Spinal cord (tissue), 10 donors: ENCODE data around the gene ARSI. TPM values are rescaled to one million over a fixed set of nuclear protein-coding genes. Genes with fewer than 3 reads are reported as not detected.

Source experiments
- DNase-seq, 6 donors: peaks; one replicate each; pipeline versions ENCODE4 v3.0.0 to v3.0.0-alpha.2; 2013 to 2015; ENCODE audit warnings: low spot score in 6 of 6, low read depth in 4 of 6
- H3K27ac ChIP-seq: one replicate; pipeline ENCODE4 v1.5.1; 2013; ENCODE audit warnings: low read depth, low read length, control low read depth
- H3K27me3 ChIP-seq: one replicate; pipeline ENCODE4 v1.6.1; 2013; ENCODE audit warnings: low read length; ENCODE audit not compliant: control insufficient read depth, insufficient read depth
- H3K36me3 ChIP-seq: one replicate; pipeline ENCODE4 v1.6.1; 2013; ENCODE audit warnings: low read length; ENCODE audit not compliant: control insufficient read depth, insufficient read depth
- H3K4me1 ChIP-seq: one replicate; pipeline ENCODE4 v1.6.1; 2013; ENCODE audit warnings: low read length; ENCODE audit not compliant: control insufficient read depth, insufficient read depth
- H3K4me3 ChIP-seq: one replicate; pipeline ENCODE4 v1.5.1; 2013; ENCODE audit warnings: low read depth, low read length, control low read depth
- H3K9me3 ChIP-seq: one replicate; pipeline ENCODE4 v1.6.1; 2013; ENCODE audit warnings: low read length; ENCODE audit not compliant: control insufficient read depth, insufficient read depth
- WGBS: methylation state at CpG from one replicate; pipeline ENCODE4 v1.1.5; 2013; ENCODE audit warnings: missing lambda C conversion rate; ENCODE audit not compliant: insufficient coverage; 5-methylcytosine and 5-hydroxymethylcytosine counted together
- polyA plus RNA-seq, 2 donors: library from polyadenylated mRNA; unstranded; fragments of 120-200 nt; gene quantifications; one replicate each; pipeline ENCODE4 v1.2.1, GENCODE V29; 2013; ENCODE audit not compliant: insufficient read length in 2 of 2
- total RNA-seq, 2 donors: library from RNA; depleted of rRNA in 1 of 2; stranded (reverse); fragments of 120-200 nt in 1 of 2; fragments of >200 nt in 1 of 2; gene quantifications; one replicate each; pipeline versions ENCODE4 v1.2.3 to v1.2.4, GENCODE V29; 2013 to 2014
- donor health status: healthy.

The ARSI gene
- total and polyA plus RNA-seq, 4 donors, result 1.3 to 17.5 (median 5.2) TPM

DNA sequence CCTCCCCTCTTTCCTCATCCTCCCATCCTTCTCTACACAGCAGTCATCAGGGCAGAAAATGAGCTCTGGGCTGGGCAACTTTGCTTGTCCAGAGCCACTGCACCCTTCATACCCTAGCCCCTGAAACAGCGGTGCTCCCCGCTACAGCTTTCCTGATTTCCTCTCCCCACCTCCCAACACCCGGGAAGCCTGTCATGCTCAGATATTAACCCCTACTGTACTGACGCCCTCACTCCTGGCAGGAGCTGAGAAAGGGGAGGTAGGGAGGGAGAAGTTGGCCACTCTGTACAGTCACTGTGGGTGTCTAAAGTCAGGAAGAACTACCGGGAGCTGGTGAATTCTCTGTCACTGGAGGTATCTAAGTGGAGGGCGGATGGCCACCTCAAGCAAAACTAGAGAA, 13.9 kb downstream of the ARSI start:
- 49% methylated on average over 2 of the region's 6 CpGs for WGBS

GRCh38 chr5:150288361-150288760, 14.3 kb downstream of the ARSI start:
- Histone ChIP-seq H3K4me3 (peak overlapping the region; percentile 46), H3K36me3 (no peaks in the 10 kb centered on the region), H3K27ac (no peak overlapping the region), H3K4me1 (peaks cover 65% of the 10 kb centered on the region), H3K27me3 (no peaks in the 10 kb centered on the region), H3K9me3 (no peaks in the 10 kb centered on the region)
- 60% methylated on average over 4 of the region's 4 CpGs for WGBS
- no peak for DNase-seq

More for the DNA sequence above, 13.9 kb downstream of the ARSI start:
- Histone ChIP-seq H3K27me3 (no peaks in the 10 kb centered on the region), H3K4me1 (peaks cover 69% of the 10 kb centered on the region), H3K4me3 (peak overlapping the region; percentile 46), H3K9me3 (no peaks in the 10 kb centered on the region), H3K36me3 (no peaks in the 10 kb centered on the region), H3K27ac (no peak overlapping the region)
- peak in 1 of 6 donors; percentile 57 for DNase-seq

- 45% methylated on average over 2 of the region's 5 CpGs for WGBS
- Histone ChIP-seq H3K27me3 (no peaks in the 10 kb centered on the region), H3K27ac (no peak overlapping the region), H3K36me3 (no peaks in the 10 kb centered on the region), H3K4me1 (peaks cover 55% of the 10 kb centered on the region), H3K4me3 (no peak overlapping the region), H3K9me3 (no peaks in the 10 kb centered on the region)
- DNase-seq, result peak in 1 of 6 donors; percentile 16
Measured at GRCh38 chr5:150286820-150287219, 15.9 kb downstream of the ARSI start.

GRCh38 chr5:150285114-150285513, 17.6 kb downstream of the ARSI start:
- H3K9me3 ChIP-seq, result no peaks in the 10 kb centered on the region
- H3K27me3 ChIP-seq, result no peaks in the 10 kb centered on the region
- H3K36me3 ChIP-seq, result no peaks in the 10 kb centered on the region
- no peak overlapping the region for H3K4me3 ChIP-seq
- no peak overlapping the region for H3K27ac ChIP-seq
- no peak for DNase-seq
- WGBS, result 90% methylated on average over 2 of the region's 7 CpGs
- peaks cover 46% of the 10 kb centered on the region for H3K4me1 ChIP-seq

- DNase-seq, result no peak
- Histone ChIP-seq H3K9me3 (no peaks in the 10 kb centered on the region), H3K4me1 (peaks cover 46% of the 10 kb centered on the region), H3K36me3 (no peaks in the 10 kb centered on the region), H3K27ac (no peak overlapping the region), H3K27me3 (no peaks in the 10 kb centered on the region), H3K4me3 (no peak overlapping the region)
- 59% methylated on average over 10 of the region's 13 CpGs for WGBS
Measured at GRCh38 chr5:150284311-150284710, 18.4 kb downstream of the ARSI start.

DNA sequence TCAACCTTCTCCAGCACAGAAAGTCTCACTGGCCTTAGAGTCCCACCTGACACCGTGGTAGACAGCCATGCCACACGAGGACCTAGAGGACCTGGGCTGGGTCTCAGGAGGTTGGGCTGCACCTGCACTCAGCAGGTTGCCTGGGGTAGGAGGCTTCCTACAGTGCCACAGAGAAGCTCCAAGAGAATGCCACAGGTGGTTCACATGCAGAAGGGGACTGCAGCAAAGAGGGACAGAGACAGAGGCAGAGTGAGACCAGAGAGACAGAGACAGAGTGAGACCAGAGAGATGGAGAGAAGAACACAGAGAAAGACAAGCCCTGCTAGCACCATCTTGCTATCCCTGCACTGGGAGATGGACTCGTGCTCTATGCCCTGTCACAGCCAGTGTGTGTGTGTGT, 18.8 kb downstream of the ARSI start:
- Histone ChIP-seq H3K27me3 (no peaks in the 10 kb centered on the region), H3K4me1 (peaks cover 45% of the 10 kb centered on the region), H3K9me3 (no peaks in the 10 kb centered on the region), H3K4me3 (no peak overlapping the region), H3K36me3 (no peaks in the 10 kb centered on the region), H3K27ac (no peak overlapping the region)
- WGBS, result 75% methylated on average over 2 of the region's 3 CpGs
- DNase-seq, result no peak

- Histone ChIP-seq H3K27ac (no peak overlapping the region), H3K36me3 (no peaks in the 10 kb centered on the region), H3K9me3 (no peaks in the 10 kb centered on the region), H3K4me3 (no peak overlapping the region), H3K4me1 (peaks cover 53% of the 10 kb centered on the region), H3K27me3 (no peaks in the 10 kb centered on the region)
- WGBS, result 61% methylated on average over 6 of the region's 8 CpGs
- DNase-seq, result no peak
Measured at GRCh38 chr5:150281987-150282386, 20.7 kb downstream of the ARSI start.

DNA sequence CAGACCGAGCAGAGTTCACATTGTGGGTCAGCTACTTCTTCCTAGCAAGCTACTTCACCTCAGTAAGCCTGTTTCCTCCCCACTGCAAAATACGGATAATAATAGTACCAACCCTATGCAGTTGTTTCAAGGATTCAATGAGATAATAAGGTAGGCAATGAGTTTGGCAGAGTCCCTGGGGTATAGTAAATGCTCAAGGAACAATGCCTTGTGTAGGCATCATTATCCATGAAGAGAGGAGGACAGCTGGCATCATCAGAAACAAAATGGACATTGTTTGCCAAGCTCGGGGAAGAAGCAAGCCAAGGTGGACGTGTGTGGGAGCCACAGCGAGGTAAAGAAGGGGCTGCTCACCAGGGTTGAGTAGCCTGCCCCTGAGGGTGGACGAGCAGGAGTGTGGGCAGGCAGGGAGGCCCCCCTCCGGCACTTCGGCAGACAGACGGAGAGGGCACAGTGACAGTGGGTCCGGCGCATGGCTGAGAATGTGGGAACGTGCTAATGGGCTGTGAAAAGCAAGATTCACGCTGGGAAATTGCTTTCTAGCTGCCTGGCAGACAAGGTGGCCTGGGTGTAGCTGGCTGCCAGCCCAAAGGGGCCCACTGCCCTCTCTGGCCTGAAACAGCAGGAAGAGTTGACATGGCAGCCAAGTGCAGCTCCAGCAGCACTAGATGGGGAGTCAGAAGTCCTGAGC, 23.2 kb downstream of the ARSI start:
- Histone ChIP-seq H3K36me3 (peaks cover 4% of the 10 kb centered on the region), H3K4me1 (peaks cover 38% of the 10 kb centered on the region), H3K27me3 (no peaks in the 10 kb centered on the region), H3K4me3 (no peak overlapping the region), H3K27ac (no peak overlapping the region), H3K9me3 (no peaks in the 10 kb centered on the region)
- peak in 2 of 6 donors; percentile 63 to 82 for DNase-seq
- WGBS, result 23% methylated on average over 12 of the region's 13 CpGs

DNA sequence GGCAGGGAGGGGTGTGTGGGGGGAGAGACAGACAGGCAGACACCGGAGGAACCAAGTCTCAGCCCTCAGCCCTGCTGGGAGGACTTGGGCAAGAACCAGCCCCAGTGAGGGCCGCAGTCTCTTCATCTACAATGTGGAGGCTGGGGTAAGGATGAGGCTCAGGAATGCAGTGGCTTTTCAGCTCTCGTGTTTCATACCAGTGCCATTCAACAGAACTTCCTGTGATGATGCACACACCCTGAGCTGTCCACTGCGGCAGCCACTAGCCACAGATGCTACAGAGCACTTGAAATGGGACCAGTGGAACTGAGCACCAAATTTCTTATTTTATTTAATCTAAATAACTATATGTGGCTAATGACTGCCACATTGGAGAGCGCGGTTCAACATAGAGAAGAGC, 23.8 kb downstream of the ARSI start:
- 75% methylated on average over 2 of the region's 6 CpGs for WGBS
- H3K4me1 ChIP-seq, result peaks cover 38% of the 10 kb centered on the region
- H3K4me3 ChIP-seq, result no peak overlapping the region
- peaks cover 4% of the 10 kb centered on the region for H3K36me3 ChIP-seq
- no peak overlapping the region for H3K27ac ChIP-seq
- no peaks in the 10 kb centered on the region for H3K9me3 ChIP-seq
- H3K27me3 ChIP-seq, result no peaks in the 10 kb centered on the region
- DNase-seq, result no peak

GRCh38 chr5:150278046-150278730, 24.5 kb downstream of the ARSI start:
- WGBS, result 38% methylated on average over 5 of the region's 7 CpGs
- Histone ChIP-seq H3K4me3 (no peak overlapping the region), H3K36me3 (peaks cover 4% of the 10 kb centered on the region), H3K27me3 (no peaks in the 10 kb centered on the region), H3K4me1 (peaks cover 38% of the 10 kb centered on the region), H3K9me3 (no peaks in the 10 kb centered on the region), H3K27ac (no peak overlapping the region)
- DNase-seq, result peak in 2 of 6 donors; percentile 57 to 77
